ENCODE results near the gene GTPBP4.

GTPBP4 gene

DNA sequence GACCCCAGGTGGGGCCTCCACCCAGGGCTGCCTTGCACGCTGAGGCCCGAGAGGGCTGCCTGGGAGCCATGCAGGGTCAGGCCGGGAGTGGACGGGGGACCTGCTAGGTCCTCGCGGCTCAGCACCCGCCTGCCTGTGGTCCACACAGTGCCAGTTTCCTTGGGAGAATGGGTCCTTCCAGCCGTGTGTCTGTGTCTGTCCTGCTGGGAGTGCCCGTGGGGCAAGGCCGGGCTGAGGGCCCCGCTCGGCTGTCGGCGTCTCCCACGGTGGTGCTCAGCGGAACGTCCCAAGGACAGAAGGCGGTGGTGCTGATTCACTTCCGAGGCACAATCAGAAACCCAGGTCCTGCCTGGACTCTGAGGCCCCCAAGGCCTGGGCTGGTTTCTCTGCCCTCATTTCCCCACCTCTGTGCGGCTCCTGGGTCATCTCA lies 23.2 kb upstream of the GTPBP4 start:
- no peaks in the 10 kb centered on the region for H3K9me3 ChIP-seq (ENCODE audit: severe bottlenecking)
- TF ChIP-seq, protein P1, sequence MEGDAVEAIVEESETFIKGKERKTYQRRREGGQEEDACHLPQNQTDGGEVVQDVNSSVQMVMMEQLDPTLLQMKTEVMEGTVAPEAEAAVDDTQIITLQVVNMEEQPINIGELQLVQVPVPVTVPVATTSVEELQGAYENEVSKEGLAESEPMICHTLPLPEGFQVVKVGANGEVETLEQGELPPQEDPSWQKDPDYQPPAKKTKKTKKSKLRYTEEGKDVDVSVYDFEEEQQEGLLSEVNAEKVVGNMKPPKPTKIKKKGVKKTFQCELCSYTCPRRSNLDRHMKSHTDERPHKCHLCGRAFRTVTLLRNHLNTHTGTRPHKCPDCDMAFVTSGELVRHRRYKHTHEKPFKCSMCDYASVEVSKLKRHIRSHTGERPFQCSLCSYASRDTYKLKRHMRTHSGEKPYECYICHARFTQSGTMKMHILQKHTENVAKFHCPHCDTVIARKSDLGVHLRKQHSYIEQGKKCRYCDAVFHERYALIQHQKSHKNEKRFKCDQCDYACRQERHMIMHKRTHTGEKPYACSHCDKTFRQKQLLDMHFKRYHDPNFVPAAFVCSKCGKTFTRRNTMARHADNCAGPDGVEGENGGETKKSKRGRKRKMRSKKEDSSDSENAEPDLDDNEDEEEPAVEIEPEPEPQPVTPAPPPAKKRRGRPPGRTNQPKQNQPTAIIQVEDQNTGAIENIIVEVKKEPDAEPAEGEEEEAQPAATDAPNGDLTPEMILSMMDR (IDR thresholded peaks at IDR 0.05; ENCODE audit: poor library complexity, severe bottlenecking): no peak
- no peak overlapping the region for H3K27ac ChIP-seq (ENCODE audit: poor library complexity, severe bottlenecking)
- ATAC-seq (ENCODE audit: low read depth) (no peak), DNase-seq (ENCODE audit: low spot score) (no peak)
- H3K4me1 ChIP-seq (ENCODE audit: insufficient read depth, poor library complexity, severe bottlenecking): no peaks in the 10 kb centered on the region
- H3K36me3 ChIP-seq (ENCODE audit: low read depth): no peaks in the 10 kb centered on the region
- H3K27me3 ChIP-seq (ENCODE audit: insufficient read depth, poor library complexity, severe bottlenecking): no peaks in the 10 kb centered on the region
- no peak overlapping the region for H3K4me3 ChIP-seq (ENCODE audit: severe bottlenecking)

DNA sequence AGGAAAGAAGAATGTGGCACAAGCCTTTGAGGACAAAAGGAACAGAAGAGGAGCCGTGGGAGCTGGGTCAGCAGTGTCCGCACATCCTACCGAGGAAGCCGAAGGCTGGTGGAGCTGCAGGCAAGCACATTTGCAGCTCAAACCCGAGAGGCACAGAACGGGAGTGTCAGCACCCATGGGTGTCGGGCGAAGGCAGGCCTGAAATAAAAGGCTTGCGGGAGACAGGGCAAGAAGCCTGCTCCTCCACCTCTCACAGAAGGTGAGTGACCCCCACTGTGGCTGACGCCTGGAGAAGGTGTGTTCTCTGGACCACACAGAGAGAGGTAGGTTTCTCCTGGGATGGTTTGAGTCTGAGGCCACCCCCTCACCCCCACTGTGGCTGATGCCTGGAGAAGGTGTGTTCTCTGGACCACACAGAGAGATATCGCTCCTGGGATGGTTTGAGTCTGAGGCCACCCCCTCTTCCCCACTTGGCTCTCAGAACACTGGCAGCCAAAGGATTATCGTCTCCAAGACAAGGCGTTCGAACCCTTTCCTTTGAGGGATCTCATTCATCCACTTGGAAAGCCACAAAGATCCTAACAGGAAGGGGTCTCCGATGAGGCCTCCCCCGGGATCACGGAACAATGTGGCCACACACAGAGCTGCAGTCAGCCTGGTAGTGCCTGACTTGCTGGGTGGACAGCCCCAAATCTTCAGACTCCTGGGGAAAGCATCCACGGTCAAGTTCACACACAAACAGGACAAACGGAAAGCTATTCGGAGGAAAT lies 21.6 kb upstream of the GTPBP4 start:
- Histone ChIP-seq H3K27ac (ENCODE audit: poor library complexity, severe bottlenecking) (no peak overlapping the region), H3K4me3 (ENCODE audit: severe bottlenecking) (no peak overlapping the region), H3K9me3 (ENCODE audit: severe bottlenecking) (no peaks in the 10 kb centered on the region), H3K36me3 (ENCODE audit: low read depth) (no peaks in the 10 kb centered on the region), H3K27me3 (ENCODE audit: insufficient read depth, poor library complexity, severe bottlenecking) (no peaks in the 10 kb centered on the region), H3K4me1 (ENCODE audit: insufficient read depth, poor library complexity, severe bottlenecking) (no peaks in the 10 kb centered on the region)
- ATAC-seq (ENCODE audit: low read depth) (no peak), DNase-seq (ENCODE audit: low spot score) (no peak)
- TF ChIP-seq, protein P1 (IDR thresholded peaks at IDR 0.05; ENCODE audit: poor library complexity, severe bottlenecking): no peak

DNA sequence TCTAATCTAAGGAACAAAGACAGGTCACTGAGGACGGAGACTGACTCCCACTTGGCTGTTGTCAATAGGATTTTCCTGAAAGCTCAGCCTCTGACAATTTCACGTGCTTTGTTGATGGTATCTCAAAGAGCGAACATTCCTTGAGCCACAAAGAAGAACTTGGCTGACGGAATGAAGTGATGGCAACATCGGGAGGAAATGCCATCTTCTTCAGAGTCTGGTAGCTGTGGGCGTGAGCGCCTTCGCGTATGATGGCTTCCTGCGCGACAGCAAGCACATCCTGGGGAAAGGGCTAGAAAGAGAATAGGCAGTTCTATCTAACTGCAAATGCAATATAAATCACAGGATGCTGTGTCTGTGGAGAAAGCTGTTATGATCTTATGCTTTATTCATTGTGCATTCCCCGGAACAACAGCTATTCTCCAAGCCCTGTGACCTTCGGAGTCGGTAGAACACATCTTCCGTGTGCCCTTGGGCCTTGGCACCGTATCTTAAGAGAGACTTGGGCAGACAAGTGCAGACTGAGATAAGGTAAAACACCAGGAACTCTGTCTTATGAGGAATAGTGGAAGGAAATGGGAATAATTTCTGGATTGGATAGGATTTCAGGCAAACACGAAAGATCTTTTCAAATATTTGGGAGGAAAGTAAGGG lies 19.6 kb upstream of the GTPBP4 start:
- ATAC-seq (ENCODE audit: low read depth) (no peak), DNase-seq (ENCODE audit: low spot score) (no peak)
- Histone ChIP-seq H3K27ac (ENCODE audit: poor library complexity, severe bottlenecking) (no peak overlapping the region), H3K4me1 (ENCODE audit: insufficient read depth, poor library complexity, severe bottlenecking) (no peaks in the 10 kb centered on the region), H3K9me3 (ENCODE audit: severe bottlenecking) (no peaks in the 10 kb centered on the region), H3K36me3 (ENCODE audit: low read depth) (no peaks in the 10 kb centered on the region), H3K27me3 (ENCODE audit: insufficient read depth, poor library complexity, severe bottlenecking) (no peaks in the 10 kb centered on the region), H3K4me3 (ENCODE audit: severe bottlenecking) (no peak overlapping the region)
- TF ChIP-seq, protein P1 (IDR thresholded peaks at IDR 0.05; ENCODE audit: poor library complexity, severe bottlenecking): no peak

DNA sequence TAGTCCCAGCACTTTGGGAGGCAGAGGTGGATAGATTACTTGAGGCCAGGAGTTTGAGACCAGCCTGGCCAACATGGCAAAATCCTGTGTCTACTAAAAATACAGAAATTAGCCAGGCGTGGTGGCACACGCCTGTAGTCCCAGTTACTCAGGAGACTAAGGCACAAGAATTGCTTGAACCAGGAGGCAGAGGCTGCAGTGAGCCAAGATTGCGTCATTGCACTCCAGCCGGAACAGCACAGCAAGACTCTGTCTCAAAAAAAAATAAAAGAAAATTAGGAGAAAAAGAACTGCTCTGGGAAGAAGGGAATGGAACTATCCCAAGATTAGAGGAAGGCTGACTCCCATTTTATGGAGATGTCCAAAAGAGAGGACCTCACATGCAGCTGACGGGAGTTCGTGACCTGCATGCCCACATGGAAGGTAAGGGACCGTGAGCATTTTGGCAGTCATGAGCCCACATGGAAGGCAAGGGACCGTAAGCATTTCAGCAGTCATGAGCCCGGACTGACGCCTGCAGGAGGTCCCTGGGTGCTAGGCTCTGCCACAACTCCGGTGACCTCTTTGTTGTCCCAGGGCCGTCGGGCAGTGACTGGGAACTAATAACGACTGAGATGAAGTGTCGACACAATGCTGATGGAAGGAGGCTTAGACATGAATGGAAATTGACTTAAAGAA lies 18.6 kb upstream of the GTPBP4 start:
- no peaks in the 10 kb centered on the region for H3K4me1 ChIP-seq (ENCODE audit: insufficient read depth, poor library complexity, severe bottlenecking)
- no peaks in the 10 kb centered on the region for H3K36me3 ChIP-seq (ENCODE audit: low read depth)
- no peaks in the 10 kb centered on the region for H3K9me3 ChIP-seq (ENCODE audit: severe bottlenecking)
- TF ChIP-seq, protein P1 (IDR thresholded peaks at IDR 0.05; ENCODE audit: poor library complexity, severe bottlenecking): no peak
- ATAC-seq (ENCODE audit: low read depth) (no peak), DNase-seq (ENCODE audit: low spot score) (no peak)
- no peaks in the 10 kb centered on the region for H3K27me3 ChIP-seq (ENCODE audit: insufficient read depth, poor library complexity, severe bottlenecking)
- H3K27ac ChIP-seq (ENCODE audit: poor library complexity, severe bottlenecking): no peak overlapping the region
- no peak overlapping the region for H3K4me3 ChIP-seq (ENCODE audit: severe bottlenecking)

All from RWPE2 (cell line).